Measurements from ENCODE around the gene ANKHD1. TPM values are rescaled to one million over a fixed set of nuclear protein-coding genes. Genes with fewer than 3 reads are reported as not detected.
A peak's percentile ranks its signal among the peaks of the same experiment; 100 is the strongest.

ANKHD1 gene
- total RNA-seq, 1 experiment from 2014 or later: 109 TPM

GRCh38 chr5:140398379-140398811, 3.2 kb upstream of the ANKHD1 start:
- peak in 1 of 2 experiments; percentile 94 for DNase-seq
- BruUV-seq (replicated peaks): no TSS peak
- Histone ChIP-seq H4K20me1 (ENCODE audit: insufficient read depth) (peaks cover 6% of the 10 kb centered on the region), H3K79me2 (ENCODE audit: low read depth) (peaks cover 32% of the 10 kb centered on the region), H3K36me3 (ENCODE audit: low read depth) (no peaks in the 10 kb centered on the region), H2AFZ (no peak overlapping the region), H3K9me3 (ENCODE audit: insufficient read depth, low read depth) (no peaks in the 10 kb centered on the region), H3K4me1 (replicated peaks; ENCODE audit: insufficient read depth) (peaks cover 30% of the 10 kb centered on the region), H3K27ac (peak overlapping the region; percentile 83), H3K4me3 (no peak overlapping the region), H3K9me2 (ENCODE audit: insufficient read depth) (no peaks in the 10 kb centered on the region), H3K27me3 (ENCODE audit: insufficient read depth, low read depth) (no peaks in the 10 kb centered on the region), H3F3A (ENCODE audit: insufficient read depth, low read depth) (peaks cover 28% of the 10 kb centered on the region), H3K4me2 (peak overlapping the region; percentile 82)
- TF ChIP-seq, protein P1, sequence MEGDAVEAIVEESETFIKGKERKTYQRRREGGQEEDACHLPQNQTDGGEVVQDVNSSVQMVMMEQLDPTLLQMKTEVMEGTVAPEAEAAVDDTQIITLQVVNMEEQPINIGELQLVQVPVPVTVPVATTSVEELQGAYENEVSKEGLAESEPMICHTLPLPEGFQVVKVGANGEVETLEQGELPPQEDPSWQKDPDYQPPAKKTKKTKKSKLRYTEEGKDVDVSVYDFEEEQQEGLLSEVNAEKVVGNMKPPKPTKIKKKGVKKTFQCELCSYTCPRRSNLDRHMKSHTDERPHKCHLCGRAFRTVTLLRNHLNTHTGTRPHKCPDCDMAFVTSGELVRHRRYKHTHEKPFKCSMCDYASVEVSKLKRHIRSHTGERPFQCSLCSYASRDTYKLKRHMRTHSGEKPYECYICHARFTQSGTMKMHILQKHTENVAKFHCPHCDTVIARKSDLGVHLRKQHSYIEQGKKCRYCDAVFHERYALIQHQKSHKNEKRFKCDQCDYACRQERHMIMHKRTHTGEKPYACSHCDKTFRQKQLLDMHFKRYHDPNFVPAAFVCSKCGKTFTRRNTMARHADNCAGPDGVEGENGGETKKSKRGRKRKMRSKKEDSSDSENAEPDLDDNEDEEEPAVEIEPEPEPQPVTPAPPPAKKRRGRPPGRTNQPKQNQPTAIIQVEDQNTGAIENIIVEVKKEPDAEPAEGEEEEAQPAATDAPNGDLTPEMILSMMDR (conservative IDR thresholded peaks at IDR 0.05): no peak
- TF ChIP-seq EZH2 (IDR thresholded peaks at IDR 0.05; ENCODE audit: low read depth): no peak
- intact Hi-C loops (cut with micrococcal nuclease; ENCODE audit: unreplicated experiment): no loop called here
- CTCF ChIA-PET: no interaction called here
- POLR2A ChIA-PET (ENCODE audit: unreplicated experiment): no interaction called here

DNA sequence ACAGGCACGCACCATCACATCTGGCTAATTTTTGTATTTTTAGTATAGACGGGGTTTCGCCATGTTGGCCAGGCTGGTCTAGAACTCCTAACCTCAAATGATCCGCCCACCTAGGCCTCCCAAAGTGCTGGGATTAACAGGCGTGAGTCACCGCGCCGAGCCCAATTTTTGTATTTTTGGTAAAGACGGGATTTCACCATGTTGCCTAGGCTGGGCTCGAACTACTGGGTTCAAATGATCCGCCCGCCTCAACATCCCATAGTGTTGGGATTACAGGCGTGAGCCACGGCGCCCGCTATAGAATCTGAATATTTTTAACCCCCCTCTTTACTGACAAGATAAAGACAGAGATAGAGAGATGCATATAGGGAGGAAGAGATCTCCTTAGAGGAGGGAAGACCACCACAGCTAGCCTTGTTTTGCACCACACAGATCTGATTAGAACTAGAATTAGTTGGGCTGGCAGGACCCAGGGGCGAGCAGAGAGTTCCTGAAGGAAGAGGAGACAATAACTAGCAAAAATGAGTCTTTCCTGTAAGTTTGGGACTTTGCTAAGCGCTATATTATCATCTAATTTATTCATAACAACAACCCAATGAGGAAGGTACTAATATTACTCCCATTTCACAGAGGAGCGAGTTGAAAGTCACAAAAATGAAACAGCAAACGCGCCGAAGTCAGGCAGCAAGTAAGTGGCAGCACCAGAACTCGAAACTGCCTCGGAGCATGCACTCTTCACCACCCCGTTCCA, 1.5 kb upstream of the ANKHD1 start:
- Histone ChIP-seq H3K27ac (peak overlapping the region; percentile 83), H3K4me1 (replicated peaks; ENCODE audit: insufficient read depth) (peaks cover 37% of the 10 kb centered on the region), H3K27me3 (ENCODE audit: insufficient read depth, low read depth) (no peaks in the 10 kb centered on the region), H4K20me1 (ENCODE audit: insufficient read depth) (peaks cover 23% of the 10 kb centered on the region), H3K4me2 (peak overlapping the region; percentile 82), H3K4me3 (peak overlapping the region; percentile 63), H3K9me3 (ENCODE audit: insufficient read depth, low read depth) (no peaks in the 10 kb centered on the region), H3K36me3 (ENCODE audit: low read depth) (no peaks in the 10 kb centered on the region), H3K9me2 (ENCODE audit: insufficient read depth) (no peaks in the 10 kb centered on the region), H3F3A (ENCODE audit: insufficient read depth, low read depth) (peaks cover 28% of the 10 kb centered on the region), H3K79me2 (ENCODE audit: low read depth) (peaks cover 50% of the 10 kb centered on the region), H2AFZ (peak overlapping the region; percentile 79)
- DNase-seq: no peak
- BruUV-seq (replicated peaks): no TSS peak
- TF ChIP-seq, protein P1 (conservative IDR thresholded peaks at IDR 0.05): no peak
- TF ChIP-seq EZH2 (IDR thresholded peaks at IDR 0.05; ENCODE audit: low read depth): no peak
- ChIA-PET CTCF (interaction anchor here (0.5 to 0.7 kb wide), 2 partner anchors 145 to 326 kb away, joined by 4 to 6 read pairs; no protein-coding TSS in a partner anchor), POLR2A (ENCODE audit: unreplicated experiment) (interaction anchor here (0.5 to 1.1 kb wide), 2 partner anchors 174 to 248 kb away, joined by 6 to 9 read pairs; partner anchors contain the start of gene IK)
- intact Hi-C loops (cut with micrococcal nuclease; ENCODE audit: unreplicated experiment): loop anchor here (2.0 kb wide), 2 partner anchors 247 to 319 kb away; partner anchors contain the start of genes IK and NDUFA2

DNA sequence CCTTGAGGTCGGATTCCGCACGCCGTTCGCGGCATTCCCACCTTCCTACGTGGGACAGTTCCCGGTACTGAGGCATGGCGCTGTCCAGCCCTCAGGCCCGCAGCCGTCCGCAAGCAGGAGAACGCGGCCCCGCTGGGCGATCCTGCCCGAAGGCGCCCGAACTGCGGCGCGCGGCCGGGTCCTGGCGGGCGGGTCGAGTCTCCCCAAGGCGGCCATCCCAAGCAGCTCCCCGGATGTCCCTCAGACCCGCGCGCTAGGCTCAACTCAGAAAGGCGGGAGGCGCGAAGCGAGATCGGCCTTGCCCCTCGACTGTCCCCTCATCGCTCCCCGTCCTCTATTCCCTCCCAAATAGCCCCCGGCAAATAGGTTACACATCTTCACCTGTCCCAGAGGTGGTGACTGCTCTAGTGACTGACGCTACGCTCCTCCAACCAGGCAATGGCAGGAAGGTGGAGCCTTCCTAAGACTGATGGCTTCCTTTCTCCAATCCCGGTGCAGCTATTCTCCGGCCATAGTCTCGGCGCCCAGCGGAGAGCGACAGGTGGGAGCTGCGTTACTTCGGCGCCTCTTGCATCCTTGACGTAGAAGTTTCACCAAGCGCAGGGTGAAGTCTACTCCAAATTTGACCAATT, 787 bp upstream of the ANKHD1 start:
- Histone ChIP-seq H3K9me2 (ENCODE audit: insufficient read depth) (no peaks in the 10 kb centered on the region), H3K4me3 (peak overlapping the region; percentile 63), H3K27me3 (ENCODE audit: insufficient read depth, low read depth) (no peaks in the 10 kb centered on the region), H3K4me2 (peak overlapping the region; percentile 82), H3F3A (ENCODE audit: insufficient read depth, low read depth) (peaks cover 28% of the 10 kb centered on the region), H3K27ac (peak overlapping the region; percentile 83), H4K20me1 (ENCODE audit: insufficient read depth) (peaks cover 30% of the 10 kb centered on the region), H2AFZ (peak overlapping the region; percentile 79), H3K4me1 (replicated peaks; ENCODE audit: insufficient read depth) (peaks cover 37% of the 10 kb centered on the region), H3K9me3 (ENCODE audit: insufficient read depth, low read depth) (no peaks in the 10 kb centered on the region), H3K79me2 (ENCODE audit: low read depth) (peaks cover 57% of the 10 kb centered on the region), H3K36me3 (ENCODE audit: low read depth) (no peaks in the 10 kb centered on the region)
- ChIA-PET POLR2A (ENCODE audit: unreplicated experiment) (interaction anchor here (0.5 to 1.1 kb wide), 4 partner anchors 10 to 318 kb away, joined by 3 to 10 read pairs (median 8); partner anchors contain the start of gene IK), CTCF (interaction anchor here (0.5 kb wide), 1 partner anchor 144 kb away, joined by 6 read pairs; no protein-coding TSS in a partner anchor)
- peak; percentile 95 to 96 for DNase-seq
- TSS peak; percentile 60 for BruUV-seq (replicated peaks)
- intact Hi-C loops (cut with micrococcal nuclease; ENCODE audit: unreplicated experiment): loop anchor here (2.0 kb wide), 2 partner anchors 246 to 318 kb away; partner anchors contain the start of genes IK and NDUFA2
- TF ChIP-seq, protein P1 (conservative IDR thresholded peaks at IDR 0.05): no peak
- TF ChIP-seq EZH2 (IDR thresholded peaks at IDR 0.05; ENCODE audit: low read depth): no peak
